PC-3 (cell line): ENCODE data around the gene LRCOL1. TPM values are rescaled to one million over a fixed set of nuclear protein-coding genes. Genes with fewer than 3 reads are reported as not detected.

Experiments used
- ATAC-seq: fragments of 200-7000 bp; cut with Tn5 transposase; 2 replicates; pipeline ENCODE4 v1.9.1; 2020; ENCODE audit warnings: mild to moderate bottlenecking, moderate library complexity
- BruUV-seq: library from RNA; stranded (reverse); fragments of 400-500 nt; replicated peaks from 2 replicates; lab custom pipeline; 2021; lab: Mats Ljungman, UMichigan
- CTCF ChIA-PET: fragments of 300-600 bp; sonication (Branson Sonifier 250); formaldehyde crosslinking; loops from one replicate; lab custom pipeline; 2022; ENCODE audit warnings: antibody characterized with exemption; lab: Charles Lee
- POLR2A ChIA-PET: fragments of 300-600 bp; sonication (Branson Sonifier 250); formaldehyde crosslinking; loops from one replicate; lab custom pipeline; 2022; ENCODE audit warnings: antibody characterized with exemption; ENCODE audit not compliant: unreplicated experiment; lab: Charles Lee
- DNase-seq: peaks from one replicate; pipeline ENCODE4 v3.0.0-alpha.2; 2015
- H2AFZ ChIP-seq: fragments of 300-600 bp; sonication (generic); 2 replicates; pipeline ENCODE4 v1.6.0; 2016; ENCODE audit warnings: antibody characterized with exemption, low read length
- H3F3A ChIP-seq: fragments of 300-600 bp; sonication (generic); one replicate; pipeline ENCODE4 v1.6.0; 2017; ENCODE audit warnings: antibody characterized with exemption, low read length, control low read depth, mild to moderate bottlenecking; ENCODE audit not compliant: unreplicated experiment
- H3K27ac ChIP-seq: fragments of 300-600 bp; sonication (generic); 2 replicates; pipeline ENCODE4 v1.5.1; 2016; ENCODE audit warnings: mild to moderate bottlenecking, low read length
- H3K27me3 ChIP-seq: fragments of 300-600 bp; sonication (generic); 2 replicates; pipeline ENCODE4 v1.6.1; 2016; ENCODE audit warnings: low read length, mixed read lengths
- H3K36me3 ChIP-seq: fragments of 300-600 bp; sonication (generic); 2 replicates; pipeline ENCODE4 v1.6.1; 2016; ENCODE audit warnings: low read depth, mixed run types, low read length, mixed read lengths
- H3K4me1 ChIP-seq: fragments of 300-600 bp; sonication (generic); 2 replicates; pipeline ENCODE4 v1.5.1; 2016; ENCODE audit warnings: low read length; ENCODE audit not compliant: insufficient read depth
- H3K4me2 ChIP-seq: fragments of 300-600 bp; sonication (generic); 2 replicates; pipeline ENCODE4 v1.6.0; 2016; ENCODE audit warnings: low read length
- H3K4me3 ChIP-seq: fragments of 300-600 bp; sonication (generic); 2 replicates; pipeline ENCODE4 v1.5.1; 2016; ENCODE audit warnings: mild to moderate bottlenecking, low read length, mixed read lengths
- H3K79me2 ChIP-seq: fragments of 300-600 bp; sonication (generic); 2 replicates; pipeline ENCODE4 v1.6.1; 2017; ENCODE audit warnings: low read length, mixed read lengths
- H3K9ac ChIP-seq: fragments of 300-600 bp; sonication (generic); 2 replicates; pipeline ENCODE4 v1.6.0; 2016; ENCODE audit warnings: mild to moderate bottlenecking, low read length
- H3K9me2 ChIP-seq: fragments of 300-600 bp; sonication (generic); replicated peaks from 2 replicates; pipeline ENCODE4 v1.6.1; 2016; ENCODE audit warnings: mixed run types, low read length, mixed read lengths
- H3K9me3 ChIP-seq: fragments of 300-600 bp; sonication (generic); 2 replicates; pipeline ENCODE4 v1.6.1; 2016; ENCODE audit warnings: low read length, mixed read lengths
- H4K20me1 ChIP-seq: fragments of 300-600 bp; sonication (generic); 2 replicates; pipeline ENCODE4 v1.6.1; 2016; ENCODE audit warnings: low read length, mixed read lengths
- CTCF ChIP-seq: fragments of 300-600 bp; sonication (generic); conservative IDR thresholded peaks from 2 replicates; pipeline ENCODE4 v1.5.1; 2017; ENCODE audit warnings: antibody characterized with exemption, low read depth, mild to moderate bottlenecking, low read length
- EZH2phosphoT487 ChIP-seq: fragments of 300-600 bp; sonication (generic); IDR thresholded peaks from 2 replicates; pipeline ENCODE4 v1.6.1; 2018; ENCODE audit warnings: mild to moderate bottlenecking, antibody characterized with exemption, low read length, borderline replicate concordance
- intact Hi-C: fragments of 100-400 bp; cut with micrococcal nuclease; formaldehyde crosslinking; loops from 2 replicates; pipeline ENCODE4 v1.9.0; 2023
- microRNA-seq: library from miRNA; unstranded; fragments of <30 nt; microRNA quantifications from one replicate; pipeline ENCODE4 v1.1.0, GENCODE V29; 2020; ENCODE audit not compliant: unreplicated experiment
- total RNA-seq: library from RNA; depleted of rRNA; stranded (reverse); fragments of >200 nt; gene quantifications from 2 replicates; pipeline ENCODE4 v1.2.3, GENCODE V29; 2014; rRNA removed

LRCOL1 gene
- total RNA-seq, 1 experiment from 2014 or later: not detected

- Histone ChIP-seq H3K79me2 (peaks cover 1% of the 10 kb centered on the region; the same call in 1 of the 2 replicates), H3K27me3 (no peaks in the 10 kb centered on the region), H3K4me1 (no peaks in the 10 kb centered on the region), H3K9me3 (no peaks in the 10 kb centered on the region), H3K36me3 (no peaks in the 10 kb centered on the region; the same call in 1 of the 2 replicates), H3K27ac (no peak overlapping the region), H4K20me1 (no peaks in the 10 kb centered on the region), H2AFZ (no peak overlapping the region), H3K9ac (no peak overlapping the region), H3K4me3 (no peak overlapping the region), H3K4me2 (no peak overlapping the region), H3K9me2 (no peaks in the 10 kb centered on the region), H3F3A (no peaks in the 10 kb centered on the region)
- TF ChIP-seq EZH2phosphoT487 (no peak), CTCF (peak; percentile 55)
- DNase-seq (no peak), ATAC-seq (no peak)
- BruUV-seq: no TSS peak
- CTCF ChIA-PET: interaction anchor here (0.6 kb wide), 1 partner anchor 13 kb away, joined by 3 read pairs; no protein-coding TSS in a partner anchor
- POLR2A ChIA-PET: no interaction called here
- intact Hi-C loops: no loop called here
Measured at GRCh38 chr12:132554845-132555630, 55.3 kb downstream of the LRCOL1 start.

Small RNA genes within 50 kb of the gene (microRNA-seq; reads per million reads assigned to microRNA genes)
- gene MIR6763: 1.0 reads per million

Other genes starting within 250 kb of the LRCOL1 start
- gene FBRSL1, start 120.4 kb downstream of the LRCOL1 start, total RNA-seq: 45.3 and 62.3 TPM in 2 replicates
- not detected in 2 replicates for gene P2RX2, start 8.2 kb upstream of the LRCOL1 start, total RNA-seq
- gene POLE, start 76.8 kb upstream of the LRCOL1 start, total RNA-seq: 91.7 and 96.1 TPM in 2 replicates
- 38.6 and 42.7 TPM in 2 replicates for gene PXMP2, start 77.0 kb upstream of the LRCOL1 start, total RNA-seq
- gene PGAM5, start 100.3 kb upstream of the LRCOL1 start, total RNA-seq: 135 and 158 TPM in 2 replicates
- gene ANKLE2, start 151.2 kb upstream of the LRCOL1 start, total RNA-seq: 85.2 and 85.9 TPM in 2 replicates
- 86.9 and 130 TPM in 2 replicates for gene GOLGA3, start 218.3 kb upstream of the LRCOL1 start, total RNA-seq